ENCODE data around the gene CD68.

Gene CD68, protein sequence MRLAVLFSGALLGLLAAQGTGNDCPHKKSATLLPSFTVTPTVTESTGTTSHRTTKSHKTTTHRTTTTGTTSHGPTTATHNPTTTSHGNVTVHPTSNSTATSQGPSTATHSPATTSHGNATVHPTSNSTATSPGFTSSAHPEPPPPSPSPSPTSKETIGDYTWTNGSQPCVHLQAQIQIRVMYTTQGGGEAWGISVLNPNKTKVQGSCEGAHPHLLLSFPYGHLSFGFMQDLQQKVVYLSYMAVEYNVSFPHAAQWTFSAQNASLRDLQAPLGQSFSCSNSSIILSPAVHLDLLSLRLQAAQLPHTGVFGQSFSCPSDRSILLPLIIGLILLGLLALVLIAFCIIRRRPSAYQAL

DNA sequence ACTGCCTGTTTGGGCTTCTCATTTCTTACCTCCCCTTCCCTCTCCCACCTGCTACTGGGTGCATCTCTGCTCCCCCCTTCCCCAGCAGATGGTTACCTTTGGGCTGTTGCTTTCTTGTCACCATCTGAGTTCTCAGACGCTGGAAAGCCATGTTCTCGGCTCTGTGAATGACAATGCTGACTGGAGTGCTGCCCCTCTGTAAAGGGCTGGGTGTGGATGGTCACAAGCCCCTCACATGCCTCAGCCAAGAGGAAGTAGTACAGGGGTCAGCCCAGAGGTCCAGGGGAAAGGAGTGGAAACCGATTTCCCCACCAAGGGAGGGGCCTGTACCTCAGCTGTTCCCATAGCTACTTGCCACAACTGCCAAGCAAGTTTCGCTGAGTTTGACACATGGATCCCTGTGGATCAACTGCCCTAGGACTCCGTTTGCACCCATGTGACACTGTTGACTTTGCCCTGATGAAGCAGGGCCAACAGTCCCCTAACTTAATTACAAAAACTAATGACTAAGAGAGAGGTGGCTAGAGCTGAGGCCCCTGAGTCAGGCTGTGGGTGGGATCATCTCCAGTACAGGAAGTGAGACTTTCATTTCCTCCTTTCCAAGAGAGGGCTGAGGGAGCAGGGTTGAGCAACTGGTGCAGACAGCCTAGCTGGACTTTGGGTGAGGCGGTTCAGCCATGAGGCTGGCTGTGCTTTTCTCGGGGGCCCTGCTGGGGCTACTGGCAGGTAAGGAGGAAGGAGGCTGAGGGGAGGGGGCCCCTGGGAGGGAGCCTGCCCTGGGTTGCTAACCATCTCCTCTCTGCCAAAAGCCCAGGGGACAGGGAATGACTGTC, at the start of gene CD68:
Gene CD68 (plus strand): TSS at position 638 of the 833 bp plus-strand sequence. CDS start 40 bp downstream, at position 678.
- TF ChIP-seq JUND (IDR thresholded peaks at IDR 0.05; ENCODE audit: low read depth): peak; percentile 24; the same call in 1 of the 2 replicates
- in situ Hi-C loops (cut with HindIII; ENCODE audit: low pct_unique_long_range_greater_than_20kb, low sequenced_read_pairs): no loop called here
- DNase-seq (ENCODE audit: low read depth in 1 of 2, low spot score in 1 of 2): peak in 1 of 2 experiments; percentile 75

DNA sequence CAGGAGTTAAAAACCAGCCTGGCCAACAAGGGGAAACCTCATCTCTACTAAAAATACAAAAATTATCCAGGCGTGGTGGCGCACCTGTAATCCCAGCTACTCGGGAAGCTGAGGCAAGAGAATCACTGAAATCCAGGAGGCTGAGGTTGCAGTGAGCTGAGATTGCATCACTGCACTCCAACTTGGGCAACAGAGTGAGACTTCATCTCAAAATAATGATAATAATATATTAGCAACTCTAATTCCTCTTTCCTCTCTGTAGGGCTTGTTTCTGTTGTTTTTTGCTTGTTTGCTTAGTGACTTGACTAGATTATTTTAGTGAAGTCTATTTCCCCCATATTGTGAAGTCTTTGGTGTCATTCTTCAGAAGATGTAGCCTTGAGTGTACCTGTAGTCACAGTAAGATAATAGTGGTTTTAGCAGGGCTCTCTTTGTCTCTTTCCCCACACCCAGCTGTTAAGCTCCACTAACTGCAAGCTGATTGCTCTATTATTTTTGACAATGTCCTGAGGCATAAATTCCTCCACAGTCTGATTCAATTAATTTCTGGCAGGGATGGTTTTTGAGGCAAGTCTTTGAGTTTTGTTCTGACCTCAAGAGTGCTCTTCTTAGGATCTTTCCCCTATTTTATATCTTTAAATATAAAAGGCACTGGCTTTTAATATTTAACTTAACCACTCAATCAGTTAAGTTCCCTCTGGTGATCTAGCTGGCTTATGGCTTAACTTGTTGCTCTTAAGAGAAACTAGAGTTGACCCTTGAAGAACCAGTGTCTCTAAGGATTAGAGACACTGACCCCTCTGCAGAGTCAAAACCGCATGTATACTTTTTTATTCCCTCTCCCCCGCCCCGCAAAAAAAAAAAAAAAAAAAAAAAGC, 49.2 kb upstream of the CD68 start:
- no peak for DNase-seq (ENCODE audit: low read depth in 1 of 2, low spot score in 1 of 2)
- no peak for TF ChIP-seq JUND (IDR thresholded peaks at IDR 0.05; ENCODE audit: low read depth)
- in situ Hi-C loops (cut with HindIII; ENCODE audit: low pct_unique_long_range_greater_than_20kb, low sequenced_read_pairs): no loop called here

DNA sequence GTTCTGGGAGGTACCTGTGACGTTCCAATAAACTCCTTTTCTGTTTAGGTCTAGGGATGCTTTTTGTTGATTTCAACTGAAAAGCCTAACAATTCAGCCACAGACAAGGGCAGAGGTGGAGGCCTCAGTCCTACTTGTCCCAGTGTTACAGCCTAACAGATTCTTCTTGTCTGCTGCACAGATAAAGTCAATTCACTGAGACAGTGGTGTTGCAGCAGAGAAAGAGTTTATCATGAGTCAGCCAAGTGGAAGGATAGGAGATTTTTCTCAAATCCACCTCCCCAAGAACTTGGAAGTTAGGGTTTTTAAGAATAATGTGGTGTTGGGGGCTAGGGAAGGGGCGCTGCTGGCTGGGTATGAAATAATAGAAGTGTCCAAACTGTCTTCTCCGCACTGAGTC, 41.4 kb upstream of the CD68 start:
- in situ Hi-C loops (cut with HindIII; ENCODE audit: low pct_unique_long_range_greater_than_20kb, low sequenced_read_pairs): no loop called here
- DNase-seq (ENCODE audit: low read depth in 1 of 2, low spot score in 1 of 2): no peak
- TF ChIP-seq JUND (IDR thresholded peaks at IDR 0.05; ENCODE audit: low read depth): no peak

DNA sequence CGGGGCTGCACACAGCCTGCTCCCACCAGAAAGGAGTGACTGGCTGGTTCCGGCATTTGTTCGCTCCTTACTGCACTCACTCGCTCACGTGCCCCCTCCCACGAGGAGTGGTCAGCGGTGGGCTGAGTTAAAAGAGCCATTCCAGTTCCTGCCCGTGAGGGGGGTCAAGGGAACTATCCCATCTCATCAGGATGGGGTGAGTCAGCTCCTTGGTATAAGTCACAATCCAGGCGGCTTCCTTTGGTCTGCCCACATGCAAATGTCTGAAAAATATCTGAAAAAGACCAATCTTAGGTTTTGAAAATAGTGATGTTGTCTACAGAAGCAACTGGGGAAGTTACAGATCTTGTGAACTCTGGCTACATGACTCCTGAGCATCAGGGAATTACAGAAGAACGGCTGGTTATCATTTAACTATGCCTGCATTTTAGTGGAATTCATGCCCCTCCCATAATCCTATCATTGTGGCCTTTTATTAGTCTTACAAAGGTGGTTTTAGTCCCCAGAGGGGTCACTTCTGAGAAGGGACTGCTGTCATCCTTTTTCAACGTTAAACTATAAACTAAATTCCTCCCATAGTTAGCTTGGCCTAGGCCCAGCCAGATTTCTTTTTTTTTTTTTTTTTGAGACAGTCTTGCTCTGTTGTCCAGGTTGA, 40.4 kb upstream of the CD68 start:
- DNase-seq (ENCODE audit: low read depth in 1 of 2, low spot score in 1 of 2): no peak
- TF ChIP-seq JUND (IDR thresholded peaks at IDR 0.05; ENCODE audit: low read depth): no peak
- in situ Hi-C loops (cut with HindIII; ENCODE audit: low pct_unique_long_range_greater_than_20kb, low sequenced_read_pairs): no loop called here

DNA sequence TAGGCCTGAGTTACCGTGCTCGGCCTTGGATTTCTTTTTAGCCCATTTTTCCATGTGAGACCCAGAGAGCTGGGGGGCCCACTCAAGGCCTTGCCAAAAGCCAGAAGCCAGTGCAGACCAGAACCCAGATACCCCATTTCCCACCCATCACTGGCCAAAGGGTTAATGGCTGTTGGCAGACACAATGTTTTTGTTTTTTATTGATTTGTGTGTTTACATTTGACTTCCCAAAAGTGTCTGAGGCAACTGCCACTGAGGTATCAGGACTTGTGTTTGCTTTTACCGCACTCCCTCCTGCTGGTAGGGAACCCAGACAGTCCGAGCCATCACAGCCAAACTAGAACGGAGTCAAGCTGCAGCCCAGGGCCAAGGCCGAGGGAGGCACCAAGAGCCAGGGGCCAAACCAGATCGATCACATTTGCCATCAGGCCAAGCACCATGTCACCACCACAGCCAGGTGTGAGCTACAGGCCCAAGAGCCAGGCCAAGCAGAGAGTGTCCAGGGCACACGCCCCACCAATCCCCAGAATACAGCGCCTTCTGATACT, 38.3 kb upstream of the CD68 start:
- TF ChIP-seq JUND (IDR thresholded peaks at IDR 0.05; ENCODE audit: low read depth): no peak
- no peak for DNase-seq (ENCODE audit: low read depth in 1 of 2, low spot score in 1 of 2)
- in situ Hi-C loops (cut with HindIII; ENCODE audit: low pct_unique_long_range_greater_than_20kb, low sequenced_read_pairs): no loop called here

DNA sequence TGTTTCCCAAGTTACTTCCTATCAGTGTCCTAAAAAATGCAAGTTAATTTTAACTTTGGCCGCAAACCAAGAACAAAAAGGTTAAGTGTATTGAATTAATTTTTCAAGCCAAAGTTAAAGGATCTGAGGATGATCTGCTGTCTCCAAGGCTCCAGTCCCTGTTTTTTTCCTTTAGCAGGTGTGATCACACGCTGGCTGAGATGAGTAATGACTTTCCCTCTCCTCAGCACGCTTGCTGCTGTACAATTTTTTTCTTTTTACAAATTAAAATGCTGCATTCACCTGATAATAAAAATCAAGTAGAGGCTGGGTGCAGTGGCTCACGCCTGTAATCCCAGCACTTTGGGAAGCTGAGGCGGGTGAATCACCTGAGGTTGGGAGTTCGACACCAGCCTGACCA, 34.5 kb upstream of the CD68 start:
- in situ Hi-C loops (cut with HindIII; ENCODE audit: low pct_unique_long_range_greater_than_20kb, low sequenced_read_pairs): no loop called here
- DNase-seq (ENCODE audit: low read depth in 1 of 2, low spot score in 1 of 2): no peak

DNA sequence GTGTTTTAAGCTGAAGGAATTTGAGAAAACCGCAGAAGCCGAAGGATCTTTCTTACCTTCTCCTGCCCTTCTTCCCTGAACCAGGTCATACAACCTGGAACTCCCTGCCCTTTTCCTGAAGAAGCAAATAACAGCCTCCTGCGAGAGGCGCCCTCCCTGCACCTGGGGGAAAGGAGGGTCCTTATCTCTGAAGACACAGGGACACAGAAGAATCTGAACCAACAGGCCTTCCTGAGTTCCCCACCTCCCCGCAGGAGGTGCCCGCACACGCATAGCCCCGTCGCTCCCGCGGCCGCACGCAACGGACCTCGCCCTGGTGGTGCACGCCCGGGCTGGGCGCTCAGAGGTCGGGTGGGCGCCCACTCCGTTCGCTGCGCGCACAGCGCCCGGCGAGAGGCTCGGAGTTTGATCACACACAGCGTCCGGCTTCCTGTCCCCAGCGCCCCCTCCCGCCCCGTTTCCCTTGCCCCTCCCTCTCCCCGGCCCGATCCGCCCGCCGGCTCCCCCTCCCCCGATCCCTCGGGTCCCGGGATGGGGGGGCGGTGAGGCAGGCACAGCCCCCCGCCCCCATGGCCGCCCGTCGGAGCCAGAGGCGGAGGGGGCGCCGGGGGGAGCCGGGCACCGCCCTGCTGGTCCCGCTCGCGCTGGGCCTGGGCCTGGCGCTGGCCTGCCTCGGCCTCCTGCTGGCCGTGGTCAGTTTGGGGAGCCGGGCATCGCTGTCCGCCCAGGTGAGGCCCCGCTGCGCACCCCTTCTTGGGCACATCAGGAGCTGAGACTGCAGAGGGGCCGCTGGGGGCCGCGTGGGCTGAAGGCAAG, 30.6 kb upstream of the CD68 start, which contains the start of gene TNFSF12:
Gene TNFSF12 (plus strand): TSS at position 474 of the 816 bp plus-strand sequence. CDS start 96 bp downstream, at position 570.
- in situ Hi-C loops (cut with HindIII; ENCODE audit: low pct_unique_long_range_greater_than_20kb, low sequenced_read_pairs): no loop called here
- TF ChIP-seq JUND (IDR thresholded peaks at IDR 0.05; ENCODE audit: low read depth): no peak
- no peak for DNase-seq (ENCODE audit: low read depth in 1 of 2, low spot score in 1 of 2)

More for the DNA sequence above, 34.5 kb upstream of the CD68 start:
- no peak for TF ChIP-seq JUND (IDR thresholded peaks at IDR 0.05; ENCODE audit: low read depth)

DNA sequence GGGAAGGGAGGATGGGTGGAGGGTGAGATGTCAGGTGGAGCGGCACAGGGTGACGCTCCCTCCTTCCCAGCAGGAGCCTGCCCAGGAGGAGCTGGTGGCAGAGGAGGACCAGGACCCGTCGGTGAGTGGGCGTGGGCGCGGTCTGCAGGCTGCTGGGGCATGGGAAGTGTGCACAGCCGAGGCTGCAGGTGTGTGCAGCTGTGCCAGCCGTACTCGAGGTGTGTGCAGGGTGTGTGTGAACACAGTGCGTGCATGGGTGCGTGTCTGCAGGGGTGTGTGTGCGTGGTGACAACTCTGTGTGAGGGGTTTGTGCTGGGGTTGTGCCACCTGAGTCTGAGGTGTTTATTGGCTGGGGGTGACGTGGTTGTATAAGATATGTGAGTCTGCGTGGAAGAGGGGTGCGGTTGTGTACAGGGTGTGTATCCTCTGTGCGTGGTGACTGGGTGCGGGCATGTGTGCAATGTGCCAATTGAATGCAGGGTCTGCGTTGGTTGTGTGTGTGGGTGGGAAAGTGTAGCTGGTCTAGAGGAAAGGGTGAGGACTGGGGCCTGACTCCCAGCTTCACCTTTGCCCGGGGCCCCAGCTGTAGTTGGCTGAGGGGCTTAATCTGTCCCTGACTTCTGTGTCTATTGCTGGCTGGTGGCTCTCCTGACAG, 29.9 kb upstream of the CD68 start:
- DNase-seq (ENCODE audit: low read depth in 1 of 2, low spot score in 1 of 2): no peak
- no peak for TF ChIP-seq JUND (IDR thresholded peaks at IDR 0.05; ENCODE audit: low read depth)
- in situ Hi-C loops (cut with HindIII; ENCODE audit: low pct_unique_long_range_greater_than_20kb, low sequenced_read_pairs): no loop called here

DNA sequence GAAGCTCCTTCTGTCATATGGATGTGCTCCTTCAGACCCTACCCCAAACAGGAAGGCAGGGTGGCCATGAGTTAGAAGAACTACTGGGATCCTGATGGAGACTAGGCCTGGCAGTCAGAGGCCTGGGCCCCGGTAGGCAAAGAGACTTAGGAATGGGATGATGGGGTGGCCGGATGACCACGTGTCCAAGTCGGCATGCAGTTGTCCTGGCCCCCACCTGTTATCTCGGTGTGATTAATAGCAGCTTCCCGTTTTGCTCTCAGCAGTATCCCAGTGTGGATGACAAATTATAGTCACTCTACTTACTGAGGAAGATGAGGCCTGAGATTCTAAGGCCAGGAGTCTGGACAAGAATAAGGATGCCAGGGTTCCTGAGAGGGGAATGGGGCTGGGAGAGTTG, 29.1 kb upstream of the CD68 start:
- no peak for DNase-seq (ENCODE audit: low read depth in 1 of 2, low spot score in 1 of 2)
- in situ Hi-C loops (cut with HindIII; ENCODE audit: low pct_unique_long_range_greater_than_20kb, low sequenced_read_pairs): no loop called here
- no peak for TF ChIP-seq JUND (IDR thresholded peaks at IDR 0.05; ENCODE audit: low read depth)

DNA sequence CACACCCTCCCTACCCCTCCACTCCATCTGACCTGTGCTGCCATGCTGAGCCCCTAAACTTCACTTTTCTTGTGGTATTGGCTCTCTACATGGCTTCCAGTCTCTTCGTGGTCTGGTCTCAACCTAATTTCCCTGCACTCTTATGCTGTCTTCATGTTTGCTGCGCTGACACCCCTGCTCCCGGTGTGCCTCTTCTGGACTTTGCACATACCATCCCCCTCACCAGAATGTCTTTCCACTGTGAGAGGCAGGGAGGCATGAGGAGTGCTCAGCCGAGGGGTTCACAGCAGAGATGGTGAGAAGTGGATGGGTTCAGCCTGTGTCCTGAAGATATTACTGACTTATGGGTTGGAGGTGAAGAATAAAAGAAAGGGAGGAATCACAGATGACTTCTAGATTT, 28.0 kb upstream of the CD68 start:
- in situ Hi-C loops (cut with HindIII; ENCODE audit: low pct_unique_long_range_greater_than_20kb, low sequenced_read_pairs): no loop called here

More for the DNA sequence above, 28.0 kb upstream of the CD68 start:
- TF ChIP-seq JUND (IDR thresholded peaks at IDR 0.05; ENCODE audit: low read depth): no peak
- no peak for DNase-seq (ENCODE audit: low read depth in 1 of 2, low spot score in 1 of 2)
